ENCODE data around the gene CCN2.
A peak's percentile ranks its signal among the peaks of the same experiment; 100 is the strongest.

The CCN2 gene

DNA sequence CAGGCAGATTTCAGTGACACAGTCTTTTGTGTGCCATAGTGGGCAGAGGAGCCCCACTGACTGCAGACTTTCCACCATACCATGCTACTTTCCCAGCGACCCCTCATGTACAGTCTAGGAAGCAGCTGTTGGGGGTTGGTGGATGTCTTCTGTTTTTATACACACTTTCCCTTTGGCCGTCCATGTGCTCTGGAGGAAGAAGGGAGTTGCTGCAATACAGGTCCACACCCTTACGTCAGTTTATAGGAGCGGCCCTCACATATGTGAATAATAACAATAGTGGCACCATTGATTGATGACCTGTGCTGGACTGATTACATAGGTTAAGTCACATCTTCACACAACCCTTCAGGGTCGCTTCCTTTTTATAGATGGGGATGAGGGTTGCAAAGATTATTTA is 17.5 kb upstream of the CCN2 start:
- Histone ChIP-seq H3K27ac (no peak overlapping the region), H3K4me3 (no peak overlapping the region)

- Histone ChIP-seq H3K27ac (no peak overlapping the region), H3K4me3 (no peak overlapping the region)
Measured at GRCh38 chr6:131967948-131968347, 16.8 kb upstream of the CCN2 start.

DNA sequence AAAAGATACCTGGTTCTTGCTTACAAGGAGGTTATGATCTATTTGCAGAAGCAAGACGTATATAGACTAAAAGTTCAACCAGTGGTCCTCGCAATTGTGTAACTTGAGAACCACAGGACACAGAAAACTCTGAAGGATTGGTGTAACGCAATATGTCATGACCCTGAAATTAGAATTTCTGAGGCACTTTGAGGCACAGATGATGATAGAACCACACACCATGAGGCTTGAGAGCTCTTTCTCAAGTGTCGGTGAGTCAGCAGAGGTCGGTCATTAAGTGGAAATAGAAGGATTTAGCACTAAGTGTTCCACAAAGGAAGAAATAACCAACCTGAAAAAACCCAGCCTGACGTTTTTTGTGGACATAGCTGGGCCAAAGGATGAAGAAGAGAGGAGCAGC is 15.3 kb upstream of the CCN2 start:
- no peak overlapping the region for H3K27ac ChIP-seq
- no peak overlapping the region for H3K4me3 ChIP-seq

GRCh38 chr6:131963063-131963462 is 11.9 kb upstream of the CCN2 start:
- Histone ChIP-seq H3K4me3 (no peak overlapping the region), H3K27ac (no peak overlapping the region)

DNA sequence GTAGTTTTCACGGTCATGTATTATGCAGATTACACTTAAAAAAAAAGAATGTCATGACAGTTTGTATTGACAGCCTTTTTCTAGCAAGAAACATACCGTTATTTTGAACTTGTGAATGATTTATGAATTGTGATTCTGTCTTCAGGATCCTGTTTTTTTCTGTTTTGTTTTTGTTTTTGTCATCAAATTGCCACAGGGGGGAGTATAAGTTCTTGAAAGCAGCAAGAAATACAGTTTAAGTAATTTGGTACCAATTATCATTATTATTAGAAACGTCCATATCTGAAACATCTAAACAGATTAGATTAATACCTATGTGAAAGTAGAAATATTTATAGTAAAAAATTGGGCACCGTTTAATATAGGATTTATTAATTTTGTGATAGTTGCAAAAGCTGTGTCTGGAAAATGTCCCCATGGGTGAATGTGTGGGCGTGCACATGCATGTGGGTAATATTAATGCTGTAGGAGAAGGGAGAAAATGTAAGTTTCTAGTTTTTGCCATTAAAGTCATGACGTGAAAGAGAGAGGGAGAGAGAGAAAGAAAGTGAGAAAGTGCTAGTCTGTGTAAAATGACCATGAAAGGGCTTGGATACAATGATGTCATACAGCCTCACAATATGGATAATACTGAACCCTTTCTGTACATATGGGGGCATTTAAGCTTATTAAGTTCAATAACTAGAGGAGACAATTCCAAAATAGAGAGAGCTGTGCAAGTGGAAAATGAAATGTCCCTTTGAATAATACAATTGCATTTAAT is 9.4 kb upstream of the CCN2 start:
- Histone ChIP-seq H3K27ac (no peak overlapping the region), H3K4me3 (no peak overlapping the region)

- H3K27ac ChIP-seq = no peak overlapping the region
- H3K4me3 ChIP-seq = no peak overlapping the region
Measured at GRCh38 chr6:131958542-131959470, 7.6 kb upstream of the CCN2 start.

DNA sequence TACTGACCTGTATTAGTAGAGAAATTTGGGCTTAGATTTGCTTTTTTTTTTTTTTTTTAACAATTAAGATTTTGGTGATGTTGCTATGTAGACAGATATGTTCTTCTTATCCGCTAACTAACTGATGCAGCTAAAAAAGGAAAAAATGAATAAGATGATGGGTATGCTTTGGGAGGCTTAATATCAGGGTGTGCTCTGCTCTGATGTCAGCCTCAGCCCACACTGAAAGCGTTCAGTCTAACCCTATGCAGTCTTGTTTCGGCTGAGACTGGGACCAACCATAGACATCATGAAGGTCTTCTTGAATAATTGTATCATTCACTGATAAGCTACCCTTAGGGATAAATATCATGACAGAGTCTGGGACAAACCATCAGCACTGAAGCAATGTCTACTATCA is 6.9 kb upstream of the CCN2 start:
- Histone ChIP-seq H3K4me3 (no peak overlapping the region), H3K27ac (no peak overlapping the region)

DNA sequence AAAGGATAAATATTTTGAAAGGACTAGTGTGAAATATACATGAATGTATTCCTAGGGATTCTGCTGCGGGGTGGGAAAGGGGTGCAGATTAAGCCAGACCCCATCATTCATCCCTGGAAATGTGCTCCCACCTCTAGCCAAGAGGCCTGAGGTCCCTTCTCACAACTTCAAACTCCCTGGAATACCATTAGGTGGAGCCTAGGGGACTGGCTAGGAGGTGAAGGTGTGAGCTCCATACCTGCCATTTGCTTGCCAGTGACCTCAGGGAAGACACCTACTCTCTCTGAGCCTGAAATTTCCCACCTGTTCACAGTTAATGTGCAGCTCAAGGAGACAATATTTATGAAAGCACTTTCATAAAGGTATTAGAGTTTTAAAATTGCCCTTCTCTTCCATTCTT is 4.7 kb upstream of the CCN2 start:
- no peak overlapping the region for H3K4me3 ChIP-seq
- no peak overlapping the region for H3K27ac ChIP-seq

- Histone ChIP-seq H3K4me3 (no peak overlapping the region), H3K27ac (peak overlapping the region in 3 of 21 experiments; percentile 8 to 46 (median 41))
Measured at GRCh38 chr6:131955192-131955591, 4.0 kb upstream of the CCN2 start.

GRCh38 chr6:131954775-131955107 is 3.6 kb upstream of the CCN2 start:
- Histone ChIP-seq H3K4me3 (no peak overlapping the region), H3K27ac (peak overlapping the region in 4 of 21 experiments; percentile 8 to 51 (median 44))

DNA sequence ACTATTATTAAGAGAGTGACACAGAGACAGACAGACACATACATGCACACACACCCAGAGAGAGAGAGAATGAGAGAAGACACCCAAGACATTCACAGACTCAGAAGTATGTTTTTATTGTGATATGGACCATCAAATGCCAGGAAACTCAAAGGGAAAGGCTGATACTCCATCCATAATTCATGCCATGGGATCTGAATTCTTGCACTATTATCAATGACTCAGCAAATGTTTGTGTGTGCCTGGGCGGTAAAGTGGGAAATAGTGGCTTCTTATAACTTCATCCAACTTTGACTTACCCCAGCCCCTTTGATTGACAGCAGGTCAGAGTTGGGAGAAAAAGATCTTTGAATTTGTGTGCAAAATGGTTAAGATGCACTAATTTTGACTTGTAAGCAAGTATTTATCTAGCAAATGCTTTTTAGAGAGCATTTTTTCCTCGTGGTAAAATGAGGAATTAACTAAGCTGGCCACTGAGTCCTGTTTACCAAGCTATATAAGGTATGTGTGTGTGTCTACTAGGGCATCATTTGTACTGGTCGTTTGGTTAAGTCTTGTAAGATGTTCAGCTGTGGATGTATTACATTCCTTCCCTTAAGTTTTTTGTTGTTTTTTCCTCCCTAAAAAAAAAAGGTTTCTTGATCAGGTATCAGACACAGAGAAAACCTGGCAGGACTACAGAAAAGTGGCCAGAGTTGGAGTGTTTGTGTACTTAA is 3.0 kb upstream of the CCN2 start:
- H3K4me3 ChIP-seq = no peak overlapping the region
- peak overlapping the region in 3 of 21 experiments; percentile 41 to 51 (median 46) for H3K27ac ChIP-seq

DNA sequence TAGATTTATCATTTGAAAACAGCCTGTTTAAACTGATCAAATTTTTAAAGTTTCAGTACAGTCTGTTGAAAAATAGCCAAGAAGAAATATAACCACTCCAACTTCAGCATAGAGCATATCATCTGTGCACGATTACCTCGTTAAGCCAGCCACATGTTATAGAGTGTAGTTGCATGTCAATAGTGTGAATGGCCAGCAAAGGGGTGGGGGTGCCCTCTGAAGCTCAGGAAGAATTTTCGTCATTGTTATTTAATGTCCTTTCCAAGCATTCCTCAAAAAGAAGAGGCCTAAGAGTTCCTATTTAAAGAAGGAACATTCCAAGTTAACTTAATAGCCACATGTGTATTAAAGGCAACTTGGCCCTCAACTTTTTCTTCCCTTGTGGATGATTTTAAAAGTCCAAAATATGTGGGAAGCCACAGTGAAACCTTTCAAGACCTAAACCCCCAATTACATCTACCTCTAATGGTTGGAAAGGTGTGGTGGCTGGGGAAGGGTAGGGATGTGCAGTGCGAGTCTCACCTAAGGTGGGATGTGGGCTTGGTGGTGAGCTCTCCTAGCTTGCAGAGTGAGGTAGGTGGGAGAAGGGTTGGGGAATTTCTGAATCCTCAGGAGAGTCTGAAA is 1.8 kb upstream of the CCN2 start:
- no peak overlapping the region for H3K4me3 ChIP-seq

GRCh38 chr6:131951576-131952230 is 531 bp upstream of the CCN2 start:
- H3K27ac ChIP-seq = peak overlapping the region in 18 of 21 experiments; percentile 41 to 92 (median 86)
- peak overlapping the region; percentile 38 to 63 (median 46) for H3K4me3 ChIP-seq

More for the DNA sequence above, 1.8 kb upstream of the CCN2 start:
- no peak overlapping the region for H3K27ac ChIP-seq

- Histone ChIP-seq H3K4me3 (peak overlapping the region; percentile 38 to 63 (median 46)), H3K27ac (peak overlapping the region in 20 of 21 experiments; percentile 61 to 92 (median 86))
Measured at GRCh38 chr6:131949909-131950766, 1.0 kb downstream of the CCN2 start.

DNA sequence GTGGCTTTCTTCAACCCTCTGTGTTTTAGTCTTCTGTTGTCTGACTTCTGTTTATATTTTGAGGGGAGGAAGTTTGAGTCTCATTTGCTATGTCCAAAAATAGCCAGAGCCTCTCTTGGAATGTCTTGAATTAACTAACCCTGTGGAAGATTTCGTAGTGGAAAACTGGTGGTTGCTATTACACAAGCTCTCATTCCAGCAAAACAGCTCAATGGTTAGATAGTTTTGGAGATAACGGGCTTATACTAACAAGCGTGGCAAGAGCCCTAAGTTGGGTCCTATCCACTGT is 1.6 kb downstream of the CCN2 start:
- peak overlapping the region in 19 of 21 experiments; percentile 0 to 92 (median 86) for H3K27ac ChIP-seq

GRCh38 chr6:131948692-131949619 is 2.2 kb downstream of the CCN2 start:
- H3K27ac ChIP-seq = peak overlapping the region in 16 of 21 experiments; percentile 0 to 92 (median 86)
- H3K4me3 ChIP-seq = peak overlapping the region in 5 of 7 experiments; percentile 38 to 63 (median 46)

More for the DNA sequence above, 1.6 kb downstream of the CCN2 start:
- H3K4me3 ChIP-seq = peak overlapping the region; percentile 38 to 63 (median 46)

DNA sequence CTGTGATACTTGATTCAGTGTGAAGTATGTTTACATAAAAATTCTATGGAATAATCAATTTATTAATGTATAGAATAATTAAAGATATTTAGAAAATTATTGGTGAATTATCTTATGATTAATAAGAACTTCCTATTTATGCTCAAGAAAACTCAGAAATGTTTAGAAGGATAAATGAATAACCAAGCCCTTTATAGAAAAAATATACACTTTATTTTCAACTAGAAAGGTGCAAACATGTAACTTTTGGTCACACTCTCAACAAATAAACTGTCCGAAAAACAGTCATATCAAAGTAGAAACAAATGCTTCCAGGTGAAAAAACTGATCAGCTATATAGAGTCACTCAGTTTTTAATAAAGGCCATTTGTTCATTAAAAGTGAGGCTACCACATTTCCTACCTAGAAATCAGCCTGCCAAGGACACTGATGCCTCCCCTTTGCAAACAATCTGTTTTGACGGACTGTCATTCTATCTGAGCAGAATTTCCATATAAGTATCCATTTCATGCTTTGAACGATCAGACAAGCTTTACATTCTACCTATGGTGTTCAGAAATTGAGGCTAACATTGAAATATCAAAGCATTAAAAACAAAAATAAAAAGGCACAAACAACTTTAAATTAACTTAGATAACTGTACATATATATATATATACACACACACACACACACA is 3.0 kb downstream of the CCN2 start:
- peak overlapping the region in 9 of 21 experiments; percentile 8 to 92 (median 87) for H3K27ac ChIP-seq
- peak overlapping the region in 4 of 7 experiments; percentile 38 to 63 (median 45) for H3K4me3 ChIP-seq
